B cell (primary cell): ENCODE results near the gene MGAT5. TPM values are rescaled to one million over a fixed set of nuclear protein-coding genes. Genes with fewer than 3 reads are reported as not detected.

Source experiments
- ATAC-seq: fragments of 200-7000 bp; cut with Tn5 transposase; one replicate; pipeline ENCODE4 v1.10.0; 2021; ENCODE audit warnings: low read depth, mild to moderate bottlenecking, moderate number of reproducible peaks, moderate library complexity
- CTCF ChIA-PET: fragments of 350-600 bp; sonication (Branson Sonifier 250); formaldehyde crosslinking; loops from one replicate; lab custom pipeline; 2021; ENCODE audit warnings: antibody characterized with exemption, inconsistent platforms; lab: Charles Lee
- POLR2A ChIA-PET: fragments of 350-600 bp; sonication (Branson Sonifier 250); formaldehyde crosslinking; loops from one replicate; lab custom pipeline; 2021; ENCODE audit warnings: antibody characterized with exemption; lab: Charles Lee
- DNase-seq: peaks from one replicate; pipeline ENCODE4 v3.0.0; 2013
- H2AFZ ChIP-seq: 2 replicates; pipeline ENCODE4 v1.6.1; 2012; ENCODE audit warnings: mild to moderate bottlenecking, low read depth, low read length; ENCODE audit not compliant: insufficient read depth, poor library complexity, severe bottlenecking
- H3K27ac ChIP-seq, 2 donors: 1 replicate in 1 of 2; 2 replicates in 1 of 2; pipeline ENCODE4 v1.5.1; 2012 to 2013; ENCODE audit warnings: low read length in 2 of 2, mild to moderate bottlenecking in 2 of 2, moderate library complexity in 1 of 2
- H3K27me3 ChIP-seq, 4 experiments: fragments of 200-600 bp in 1 of 4; sonication (generic) in 1 of 4; replicated peaks in 1 of 4; 1 replicate in 2 of 4; 2 replicates in 2 of 4; pipeline versions ENCODE4 v1.6.1 to v1.7.0; 2013 to 2016; ENCODE audit warnings: low read length in 3 of 4, mild to moderate bottlenecking in 2 of 4, mixed read lengths in 1 of 4, moderate library complexity in 1 of 4; ENCODE audit not compliant: insufficient read depth in 4 of 4, control insufficient read depth in 3 of 4; ENCODE audit errors: control extremely low read depth in 1 of 4
- H3K36me3 ChIP-seq, 2 experiments: replicated peaks in 1 of 2; 1 replicate in 1 of 2; 2 replicates in 1 of 2; pipeline versions ENCODE4 v1.6.1 to v1.7.1; 2013; ENCODE audit warnings: low read length in 1 of 2; ENCODE audit not compliant: insufficient read depth in 2 of 2, control insufficient read depth in 1 of 2; ENCODE audit errors: control extremely low read depth in 1 of 2, extremely low read depth in 1 of 2
- H3K4me1 ChIP-seq, 2 donors: fragments of 200-600 bp in 1 of 2; sonication (generic) in 1 of 2; 1 replicate in 1 of 2; 2 replicates in 1 of 2; pipeline versions ENCODE4 v1.5.1 to v1.6.1; 2013 to 2017; ENCODE audit warnings: low read length in 2 of 2; ENCODE audit not compliant: control insufficient read depth in 2 of 2, insufficient read depth in 2 of 2
- H3K4me2 ChIP-seq: replicated peaks from 2 replicates; pipeline ENCODE3; 2012; ENCODE audit warnings: mild to moderate bottlenecking, low read depth, low read length; ENCODE audit not compliant: poor library complexity, severe bottlenecking
- H3K4me3 ChIP-seq, 5 experiments: fragments of 200-600 bp in 1 of 5; sonication (generic) in 1 of 5; 1 replicate in 3 of 5; 2 replicates in 2 of 5; pipeline versions ENCODE4 v1.5.1 to v1.7.0; 2011 to 2016; ENCODE audit warnings: low read length in 4 of 5, mild to moderate bottlenecking in 4 of 5, low read depth in 2 of 5, control low read depth in 1 of 5, moderate library complexity in 1 of 5; ENCODE audit not compliant: insufficient read depth in 1 of 5; ENCODE audit errors: control extremely low read depth in 1 of 5, extremely low read depth in 1 of 5
- H3K79me2 ChIP-seq: fragments of 200-600 bp; sonication (generic); one replicate; pipeline ENCODE4 v1.6.0; 2016; ENCODE audit warnings: low read length; ENCODE audit not compliant: control insufficient read depth, insufficient read depth
- H3K9ac ChIP-seq: fragments of 200-600 bp; sonication (generic); 2 replicates; pipeline ENCODE4 v1.6.1; 2017; ENCODE audit warnings: mild to moderate bottlenecking, low read length, moderate library complexity
- H3K9me3 ChIP-seq, 3 donors: one replicate each; pipeline versions ENCODE4 v1.6.1 to v1.7.1; 2013; ENCODE audit warnings: low read length in 2 of 3; ENCODE audit not compliant: control insufficient read depth in 2 of 3, insufficient read depth in 1 of 3; ENCODE audit errors: control extremely low read depth in 1 of 3
- H4K20me1 ChIP-seq: 2 replicates; pipeline ENCODE4 v1.6.0; 2012; ENCODE audit warnings: mild to moderate bottlenecking, low read length; ENCODE audit not compliant: insufficient read depth, control insufficient read depth, poor library complexity, severe bottlenecking
- H3K27ac Mint-ChIP-seq: one replicate; pipeline ENCODE4 v1.8.0; 2021; ENCODE audit warnings: mixed read lengths
- H3K27me3 Mint-ChIP-seq: one replicate; pipeline ENCODE4 v1.8.0; 2021; ENCODE audit warnings: mixed read lengths
- H3K4me1 Mint-ChIP-seq: one replicate; pipeline ENCODE4 v1.8.0; 2021; ENCODE audit warnings: mixed read lengths
- H3K4me3 Mint-ChIP-seq: one replicate; pipeline ENCODE4 v1.8.0; 2021; ENCODE audit warnings: mixed read lengths
- H3K9me3 Mint-ChIP-seq: one replicate; pipeline ENCODE4 v1.8.0; 2022; ENCODE audit warnings: mixed read lengths; ENCODE audit not compliant: insufficient read depth
- EZH2 ChIP-seq: IDR thresholded peaks from 2 replicates; pipeline ENCODE4 v1.6.1; 2012; ENCODE audit warnings: borderline replicate concordance, low read depth, mild to moderate bottlenecking, moderate library complexity, low read length; ENCODE audit not compliant: insufficient read depth, poor library complexity, severe bottlenecking
- WGBS: methylation state at CpG from one replicate; pipeline ENCODE4 v1.1.5; 2013; ENCODE audit warnings: missing lambda C conversion rate; ENCODE audit not compliant: insufficient coverage; 5-methylcytosine and 5-hydroxymethylcytosine counted together
- intact Hi-C: fragments of 100-400 bp; cut with micrococcal nuclease; formaldehyde crosslinking; loops from one replicate; pipeline ENCODE4 v1.10.0; 2022
- polyA plus RNA-seq: library from polyadenylated mRNA; depleted of rRNA; stranded (reverse); fragments of >200 nt; gene quantifications from 2 replicates; pipeline ENCODE4 v1.2.3, GENCODE V29; 2012
- total RNA-seq, 2 donors: library from RNA; stranded (reverse); fragments of 120-200 nt in 1 of 2; gene quantifications; 1 replicate in 1 of 2; 2 replicates in 1 of 2; pipeline versions ENCODE4 v1.2.3 to v1.2.4, GENCODE V29; 2013 to 2022
- TF ChIP-seq, protein P1 (sequence below): fragments of 200-600 bp; IDR thresholded peaks from one replicate; pipeline ENCODE4 v1.8.0; 2022; ENCODE audit warnings: antibody characterized with exemption, mild to moderate bottlenecking

Gene MGAT5
- total and polyA plus RNA-seq, 2 donors (not counting 1 experiment from before 2014, with no cell fraction given) = 27.2 to 184 TPM

DNA sequence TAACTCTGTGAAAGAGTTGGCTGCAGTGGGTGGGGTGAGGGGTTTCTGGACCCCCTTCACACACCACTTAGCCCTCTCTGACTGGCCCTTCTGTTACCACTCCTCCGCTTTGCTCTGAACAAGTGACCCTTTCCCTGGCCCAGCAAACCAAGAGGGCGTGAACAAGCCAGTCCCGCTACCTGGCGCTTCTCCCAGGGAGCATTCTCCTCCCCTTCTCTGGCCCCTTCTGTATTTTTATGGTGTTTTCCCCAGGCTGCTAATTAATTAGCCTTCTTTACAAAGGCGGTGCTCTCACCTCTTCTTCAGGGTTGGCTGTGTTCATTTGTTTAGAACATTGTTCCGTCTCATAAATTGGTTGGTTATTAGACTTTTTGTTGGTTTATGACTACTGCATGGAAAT is 180.1 kb downstream of the MGAT5 start:
- ChIA-PET POLR2A (no interaction called here), CTCF (interaction anchor here (1.9 kb wide), 2 partner anchors 15 to 18 kb away, joined by 4 to 6 read pairs; no protein-coding TSS in a partner anchor)
- DNase-seq = no peak
- WGBS = 89% methylated on average over 3 of the region's 6 CpGs
- no peak overlapping the region for H3K4me2 ChIP-seq
- no peak overlapping the region for H2AFZ ChIP-seq
- H3K4me3 ChIP-seq = no peak overlapping the region
- peaks cover 29% of the 10 kb centered on the region for H3K79me2 ChIP-seq
- no peaks in the 10 kb centered on the region for H3K27me3 ChIP-seq
- H3K36me3 ChIP-seq = peaks cover 5 to 99% of the 10 kb centered on the region in 2 experiments
- Mint-ChIP-seq H3K4me1 (no peaks in the 10 kb centered on the region), H3K4me3 (no peak overlapping the region), H3K9me3 (no peaks in the 10 kb centered on the region), H3K27me3 (no peaks in the 10 kb centered on the region), H3K27ac (no peak overlapping the region)
- no peak for ATAC-seq
- intact Hi-C loops = no loop called here
- no peak overlapping the region for H3K9ac ChIP-seq
- H3K27ac ChIP-seq = no peak overlapping the region
- no peaks in the 10 kb centered on the region for H3K4me1 ChIP-seq
- no peaks in the 10 kb centered on the region for H3K9me3 ChIP-seq
- peaks cover 51% of the 10 kb centered on the region for H4K20me1 ChIP-seq
- TF ChIP-seq EZH2 = no peak
- TF ChIP-seq, protein P1, sequence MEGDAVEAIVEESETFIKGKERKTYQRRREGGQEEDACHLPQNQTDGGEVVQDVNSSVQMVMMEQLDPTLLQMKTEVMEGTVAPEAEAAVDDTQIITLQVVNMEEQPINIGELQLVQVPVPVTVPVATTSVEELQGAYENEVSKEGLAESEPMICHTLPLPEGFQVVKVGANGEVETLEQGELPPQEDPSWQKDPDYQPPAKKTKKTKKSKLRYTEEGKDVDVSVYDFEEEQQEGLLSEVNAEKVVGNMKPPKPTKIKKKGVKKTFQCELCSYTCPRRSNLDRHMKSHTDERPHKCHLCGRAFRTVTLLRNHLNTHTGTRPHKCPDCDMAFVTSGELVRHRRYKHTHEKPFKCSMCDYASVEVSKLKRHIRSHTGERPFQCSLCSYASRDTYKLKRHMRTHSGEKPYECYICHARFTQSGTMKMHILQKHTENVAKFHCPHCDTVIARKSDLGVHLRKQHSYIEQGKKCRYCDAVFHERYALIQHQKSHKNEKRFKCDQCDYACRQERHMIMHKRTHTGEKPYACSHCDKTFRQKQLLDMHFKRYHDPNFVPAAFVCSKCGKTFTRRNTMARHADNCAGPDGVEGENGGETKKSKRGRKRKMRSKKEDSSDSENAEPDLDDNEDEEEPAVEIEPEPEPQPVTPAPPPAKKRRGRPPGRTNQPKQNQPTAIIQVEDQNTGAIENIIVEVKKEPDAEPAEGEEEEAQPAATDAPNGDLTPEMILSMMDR = no peak

- Histone ChIP-seq H3K4me1 (no peaks in the 10 kb centered on the region), H3K4me3 (no peak overlapping the region), H3K27me3 (no peaks in the 10 kb centered on the region), H3K4me2 (no peak overlapping the region), H4K20me1 (peaks cover 45% of the 10 kb centered on the region), H3K9ac (no peak overlapping the region), H3K79me2 (peaks cover 20% of the 10 kb centered on the region), H3K36me3 (peaks cover 4 to 99% of the 10 kb centered on the region in 2 experiments), H3K9me3 (no peaks in the 10 kb centered on the region), H2AFZ (no peak overlapping the region), H3K27ac (peak overlapping the region in 1 of 2 donors; percentile 9)
- TF ChIP-seq EZH2 = no peak
- TF ChIP-seq, protein P1 = no peak
- Mint-ChIP-seq H3K4me3 (no peak overlapping the region), H3K4me1 (no peaks in the 10 kb centered on the region), H3K27me3 (no peaks in the 10 kb centered on the region), H3K9me3 (no peaks in the 10 kb centered on the region), H3K27ac (peak overlapping the region; percentile 34)
- CTCF ChIA-PET = interaction anchor here (0.8 to 1.9 kb wide), 5 partner anchors 8 to 551 kb away, joined by 3 to 6 read pairs (median 5); no protein-coding TSS in a partner anchor
- 94% methylated on average over 2 of the region's 4 CpGs for WGBS
- intact Hi-C loops = no loop called here
- ATAC-seq (no peak), DNase-seq (no peak)
- POLR2A ChIA-PET = no interaction called here
Measured at GRCh38 chr2:134435505-134435904, 181.6 kb downstream of the MGAT5 start.
